IMR-90 (cell line): ENCODE results near the gene ACAD10. TPM values are rescaled to one million over a fixed set of nuclear protein-coding genes. Genes with fewer than 3 reads are reported as not detected.

ENCODE experiments used
- ATAC-seq: fragments of 200-7000 bp; cut with Tn5 transposase; 2 replicates; pipeline ENCODE4 v1.9.1; 2020; ENCODE audit warnings: low read depth, mild to moderate bottlenecking, moderate library complexity
- BruUV-seq: library from RNA; stranded (reverse); fragments of 400-500 nt; replicated peaks from 2 replicates; lab custom pipeline; 2021; lab: Mats Ljungman, UMichigan
- CTCF ChIA-PET: fragments of 300-600 bp; formaldehyde crosslinking; extraction: SDS; loops from one replicate; lab custom pipeline; 2021; ENCODE audit warnings: antibody characterized with exemption; lab: Yijun Ruan, JAX
- POLR2A ChIA-PET: fragments of 300-600 bp; sonication (Branson Sonifier 250); formaldehyde crosslinking; loops from one replicate; lab custom pipeline; 2022; ENCODE audit warnings: antibody characterized with exemption; ENCODE audit not compliant: unreplicated experiment; lab: Charles Lee
- DNase-seq: peaks from one replicate; pipeline ENCODE4 v3.0.0; 2013
- H2AFZ ChIP-seq: replicated peaks from 2 replicates; pipeline ENCODE3; 2013; ENCODE audit warnings: low read length, mild to moderate bottlenecking; ENCODE audit not compliant: poor library complexity
- H2AK5ac ChIP-seq: 2 replicates; pipeline ENCODE4 v1.6.1; 2013; ENCODE audit warnings: low read depth, low read length, inconsistent platforms
- H2AK9ac ChIP-seq: replicated peaks from 2 replicates; pipeline ENCODE3; 2013; ENCODE audit warnings: mild to moderate bottlenecking, low read depth, low read length, moderate library complexity; ENCODE audit not compliant: poor library complexity
- H2BK120ac ChIP-seq: 2 replicates; pipeline ENCODE4 v1.6.1; 2013; ENCODE audit warnings: low read depth, low read length, inconsistent platforms
- H2BK15ac ChIP-seq: 3 replicates; pipeline ENCODE4 v1.6.1; 2013; ENCODE audit warnings: low read depth, low read length, inconsistent platforms
- H2BK20ac ChIP-seq: 2 replicates; pipeline ENCODE4 v1.6.1; 2013; ENCODE audit warnings: low read depth, mild to moderate bottlenecking, inconsistent platforms, low read length, moderate library complexity
- H2BK5ac ChIP-seq: 2 replicates; pipeline ENCODE4 v1.6.1; 2013; ENCODE audit warnings: mild to moderate bottlenecking, low read depth, low read length, inconsistent platforms; ENCODE audit not compliant: poor library complexity, severe bottlenecking
- H3K14ac ChIP-seq: replicated peaks from 2 replicates; pipeline ENCODE4 v1.6.1; 2013; ENCODE audit warnings: low read depth, low read length, inconsistent platforms
- H3K18ac ChIP-seq: 2 replicates; pipeline ENCODE4 v1.6.1; 2013; ENCODE audit warnings: low read depth, low read length, control low read depth
- H3K23ac ChIP-seq: 2 replicates; pipeline ENCODE4 v1.6.1; 2013; ENCODE audit warnings: low read depth, low read length, inconsistent platforms
- H3K27ac ChIP-seq: 2 replicates; pipeline ENCODE4 v1.5.1; 2013; ENCODE audit warnings: mild to moderate bottlenecking, control low read depth, low read length; ENCODE audit not compliant: insufficient read depth
- H3K27me3 ChIP-seq: 2 replicates; pipeline ENCODE4 v1.6.1; 2013; ENCODE audit warnings: low read length; ENCODE audit not compliant: control insufficient read depth, insufficient read depth
- H3K36me3 ChIP-seq: 2 replicates; pipeline ENCODE4 v1.6.1; 2013; ENCODE audit warnings: low read length, mixed read lengths; ENCODE audit not compliant: control insufficient read depth, insufficient read depth
- H3K4ac ChIP-seq: 2 replicates; pipeline ENCODE4 v1.6.1; 2013; ENCODE audit warnings: low read depth, low read length, inconsistent platforms
- H3K4me1 ChIP-seq: 2 replicates; pipeline ENCODE4 v1.6.1; 2013; ENCODE audit warnings: low read length, mixed read lengths; ENCODE audit not compliant: control insufficient read depth, insufficient read depth
- H3K4me2 ChIP-seq: 2 replicates; pipeline ENCODE4 v1.6.1; 2013; ENCODE audit warnings: low read depth, mild to moderate bottlenecking, control low read depth, low read length, moderate library complexity
- H3K4me3 ChIP-seq: 2 replicates; pipeline ENCODE4 v1.5.1; 2013; ENCODE audit warnings: low read depth, mild to moderate bottlenecking, control low read depth, low read length, moderate library complexity; ENCODE audit not compliant: insufficient read depth
- H3K56ac ChIP-seq: 2 replicates; pipeline ENCODE4 v1.6.1; 2013; ENCODE audit warnings: low read length, inconsistent platforms; ENCODE audit not compliant: insufficient read depth; ENCODE audit errors: extremely low read depth
- H3K79me1 ChIP-seq, 2 experiments: 2 replicates each; pipeline ENCODE4 v1.6.1; 2013; ENCODE audit warnings: low read length in 2 of 2, inconsistent platforms in 1 of 2, low read depth in 1 of 2
- H3K9ac ChIP-seq: 2 replicates; pipeline ENCODE4 v1.6.1; 2013; ENCODE audit warnings: low read depth, low read length, control low read depth
- H3K9me1 ChIP-seq: 2 replicates; pipeline ENCODE4 v1.6.1; 2013; ENCODE audit warnings: low read length, inconsistent platforms; ENCODE audit not compliant: insufficient read depth
- H3K9me3 ChIP-seq: 2 replicates; pipeline ENCODE4 v1.6.1; 2013; ENCODE audit warnings: low read length; ENCODE audit not compliant: control insufficient read depth, insufficient read depth
- H4K20me1 ChIP-seq: 2 replicates; pipeline ENCODE4 v1.6.1; 2013; ENCODE audit warnings: low read length, inconsistent platforms; ENCODE audit not compliant: insufficient read depth
- H4K5ac ChIP-seq: 2 replicates; pipeline ENCODE4 v1.6.1; 2013; ENCODE audit warnings: mild to moderate bottlenecking, low read depth, low read length, control low read depth
- H4K8ac ChIP-seq, 2 experiments: 2 replicates each; pipeline ENCODE4 v1.6.1; 2013; ENCODE audit warnings: low read depth in 2 of 2, low read length in 2 of 2, control low read depth in 1 of 2, inconsistent platforms in 1 of 2
- H4K91ac ChIP-seq: 2 replicates; pipeline ENCODE4 v1.6.1; 2013; ENCODE audit warnings: low read depth, low read length, inconsistent platforms; ENCODE audit not compliant: insufficient read depth
- CHD1 ChIP-seq: IDR thresholded peaks from 2 replicates; pipeline ENCODE4 v1.6.1; 2012; ENCODE audit warnings: low read depth, low read length, improper control_type of control experiment
- NFE2L2 ChIP-seq: fragments of 150-350 bp; IDR thresholded peaks from 2 replicates; pipeline ENCODE4 v1.6.1; 2016; ENCODE audit warnings: low read depth, mild to moderate bottlenecking, low read length
- POLR2A ChIP-seq: IDR thresholded peaks from 2 replicates; pipeline ENCODE4 v1.6.1; 2012; ENCODE audit warnings: mild to moderate bottlenecking, low read depth, low read length
- RFX5 ChIP-seq: IDR thresholded peaks from 2 replicates; pipeline ENCODE4 v1.8.0; 2012; ENCODE audit warnings: low read depth, mild to moderate bottlenecking, low read length, moderate library complexity
- SMC3 ChIP-seq: fragments of 150-350 bp; IDR thresholded peaks from 2 replicates; pipeline ENCODE4 v1.6.1; 2016; ENCODE audit warnings: low read depth, mild to moderate bottlenecking, antibody characterized with exemption, low read length, moderate library complexity
- WGBS, 2 experiments: methylation state at CpG; one replicate each; pipeline versions ENCODE4 v1.1.5 to v1.1.7; 2013; ENCODE audit warnings: missing lambda C conversion rate in 2 of 2; ENCODE audit not compliant: insufficient read length in 1 of 2; ENCODE audit errors: extremely low coverage in 2 of 2; 5-methylcytosine and 5-hydroxymethylcytosine counted together
- dilution Hi-C: fragments of 300-500 bp; cut with HindIII; formaldehyde crosslinking; loops from one replicate; pipeline ENCODE4 v1.14.3; 2018; ENCODE audit warnings: low sequenced_read_pairs; ENCODE audit not compliant: unreplicated experiment
- in situ Hi-C: fragments of 300-500 bp; cut with MboI; formaldehyde crosslinking; loops from 3 replicates; pipeline ENCODE4 v1.14.3; 2019; ENCODE audit warnings: low sequenced_read_pairs, inconsistent platforms, mixed read lengths
- intact Hi-C: fragments of 100-400 bp; cut with micrococcal nuclease; formaldehyde crosslinking; loops from 2 replicates; pipeline ENCODE4 v1.10.0; 2022
- polyA plus RNA-seq, 3 experiments: library from polyadenylated mRNA; depleted of rRNA; stranded (reverse); fragments of >200 nt; gene quantifications; 2 replicates each; pipeline ENCODE4 v1.2.3, GENCODE V29; 2012; ENCODE audit warnings: low replicate concordance in 1 of 3
- total RNA-seq: library from RNA; depleted of rRNA; stranded (reverse); fragments of >200 nt; gene quantifications from 2 replicates; pipeline ENCODE4 v1.2.3, GENCODE V29; 2012
- TF ChIP-seq, protein P1 (sequence below): fragments of 150-350 bp; IDR thresholded peaks from 2 replicates; pipeline ENCODE4 v1.6.1; 2017; ENCODE audit warnings: mild to moderate bottlenecking, antibody characterized with exemption, low read length, low read depth

The ACAD10 gene
- total and polyA plus RNA-seq, 2 of the 4 experiments (the other 2 are of a cell fraction): 12.4 to 21.0 TPM

DNA sequence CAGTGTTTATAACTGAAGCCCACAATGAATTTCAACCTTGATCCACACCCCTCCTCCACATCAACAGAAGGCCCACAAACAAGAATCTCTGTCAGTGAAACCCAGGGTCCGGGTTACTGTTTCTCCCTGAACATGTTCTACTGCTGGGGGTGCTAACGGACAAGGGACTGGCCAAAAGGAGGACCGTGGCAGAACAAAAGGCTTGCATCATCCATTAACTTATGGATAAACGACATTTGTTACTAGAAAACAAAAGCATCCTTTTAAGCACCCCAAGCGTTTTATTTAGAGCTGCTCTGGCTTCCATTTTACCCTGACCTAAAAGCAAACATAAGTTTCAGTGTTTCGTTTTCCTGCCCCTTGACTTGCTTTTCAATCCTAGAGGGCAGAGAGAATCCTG is 32.3 kb upstream of the ACAD10 start:
- Histone ChIP-seq H2AFZ (no peak overlapping the region), H3K79me1 (peaks cover 6 to 13% of the 10 kb centered on the region in 2 experiments; a peak in 2 of 4 replicates), H3K9me1 (no peaks in the 10 kb centered on the region; the same call in 1 of the 2 replicates), H3K9ac (no peak overlapping the region), H3K27ac (no peak overlapping the region), H2AK5ac (no peak overlapping the region), H3K36me3 (peaks cover 43% of the 10 kb centered on the region), H3K4me1 (no peaks in the 10 kb centered on the region), H3K27me3 (no peaks in the 10 kb centered on the region), H3K18ac (no peak overlapping the region), H4K20me1 (no peaks in the 10 kb centered on the region), H3K4ac (no peak overlapping the region), H4K5ac (no peak overlapping the region), H2BK5ac (no peak overlapping the region), H4K8ac (no peak overlapping the region), H3K9me3 (no peaks in the 10 kb centered on the region), H3K4me2 (no peak overlapping the region), H3K23ac (no peak overlapping the region), H4K91ac (no peak overlapping the region), H3K56ac (no peak overlapping the region), H3K4me3 (no peak overlapping the region), H2BK15ac (no peak overlapping the region), H2BK120ac (no peak overlapping the region), H2AK9ac (no peak overlapping the region), H3K14ac (no peak overlapping the region), H2BK20ac (no peak overlapping the region)
- CTCF ChIA-PET: no interaction called here
- dilution Hi-C loops (no loop called here), intact Hi-C loops (no loop called here), in situ Hi-C loops (no loop called here)
- ATAC-seq (no peak), DNase-seq (no peak)
- no CpG with 5 or more reads among the region's 6 CpGs for WGBS, 2 experiments
- POLR2A ChIA-PET: no interaction called here
- no TSS peak for BruUV-seq
- TF ChIP-seq CHD1 (no peak), RFX5 (no peak), NFE2L2 (no peak), SMC3 (no peak), POLR2A (no peak)
- TF ChIP-seq, protein P1, sequence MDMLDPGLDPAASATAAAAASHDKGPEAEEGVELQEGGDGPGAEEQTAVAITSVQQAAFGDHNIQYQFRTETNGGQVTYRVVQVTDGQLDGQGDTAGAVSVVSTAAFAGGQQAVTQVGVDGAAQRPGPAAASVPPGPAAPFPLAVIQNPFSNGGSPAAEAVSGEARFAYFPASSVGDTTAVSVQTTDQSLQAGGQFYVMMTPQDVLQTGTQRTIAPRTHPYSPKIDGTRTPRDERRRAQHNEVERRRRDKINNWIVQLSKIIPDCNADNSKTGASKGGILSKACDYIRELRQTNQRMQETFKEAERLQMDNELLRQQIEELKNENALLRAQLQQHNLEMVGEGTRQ: no peak
